Measurements from ENCODE around the gene NOS1AP.

GRCh38 chr1:162317621-162318020 lies 248.1 kb downstream of the NOS1AP start:
- no peak for TF ChIP-seq CTCF (IDR thresholded peaks at IDR 0.05)
- no peak for TF ChIP-seq POLR2A (IDR thresholded peaks at IDR 0.05)

Measured in ovary (tissue), 3 donors.